ENCODE results near the gene ALOX12B. TPM values are rescaled to one million over a fixed set of nuclear protein-coding genes. Genes with fewer than 3 reads are reported as not detected.
"Not testable (repeated sequence)": the region's sequence is repeated elsewhere in the genome, so short reads cannot be mapped to it uniquely, and the experiment has no call there.

The ALOX12B gene
- polyA plus RNA-seq, 5 donors = 0.06 TPM; not detected in 4

DNA sequence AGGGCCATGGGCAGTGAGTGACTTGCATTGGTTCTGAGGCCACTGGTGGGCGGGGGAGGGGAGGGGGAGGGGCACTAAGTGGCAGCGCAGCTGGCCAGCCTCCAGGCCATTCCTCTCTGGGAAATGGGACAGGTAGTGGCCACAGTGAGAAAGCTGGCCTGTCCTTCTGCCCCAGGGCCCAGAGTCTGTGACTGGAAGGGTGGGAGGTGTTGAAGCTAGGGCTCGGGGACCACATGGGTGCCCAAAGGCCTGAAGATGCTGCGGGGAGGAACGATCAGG, 375 bp upstream of the ALOX12B start:
- no peak for DNase-seq

DNA sequence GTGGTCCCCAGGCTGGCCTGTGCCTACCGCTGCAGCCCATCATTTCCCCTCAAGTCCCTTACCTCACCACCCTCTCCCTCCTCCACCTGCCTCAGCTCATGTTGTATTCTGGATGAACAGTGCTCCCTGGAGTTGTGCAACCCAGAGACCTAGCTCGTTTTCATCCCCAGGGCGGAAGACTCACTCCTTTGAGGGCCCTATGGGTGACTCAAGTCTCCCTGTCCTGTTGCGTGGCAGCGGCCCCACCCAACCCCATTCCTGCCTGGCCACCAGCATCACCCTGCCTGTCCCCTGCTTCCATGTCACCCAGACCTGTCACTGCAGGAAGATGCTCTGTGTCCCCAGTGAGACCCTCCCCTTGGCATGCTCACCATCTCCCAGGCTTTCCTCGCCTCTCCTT, 3.3 kb downstream of the ALOX12B start:
- no peak for DNase-seq

DNA sequence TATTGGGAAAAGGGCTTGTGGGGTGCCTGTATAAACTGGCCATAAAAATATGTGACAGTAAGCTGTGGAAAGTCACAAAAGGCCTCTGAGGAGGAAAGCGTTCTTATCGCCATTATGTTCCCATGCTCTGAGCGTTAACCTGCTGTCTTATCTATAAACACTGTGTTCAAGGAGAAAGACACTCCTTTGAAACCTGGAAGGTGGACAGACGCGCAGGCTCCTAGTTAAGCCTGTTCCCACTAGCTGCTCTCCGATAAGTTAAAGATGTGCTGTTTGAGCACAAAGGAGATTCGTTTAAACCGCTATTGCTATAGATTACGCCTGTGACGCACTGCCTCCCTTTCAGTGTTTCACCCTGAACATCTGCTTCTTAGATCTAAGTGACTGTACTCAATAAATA, 5.2 kb downstream of the ALOX12B start:
- DNase-seq = no peak

DNA sequence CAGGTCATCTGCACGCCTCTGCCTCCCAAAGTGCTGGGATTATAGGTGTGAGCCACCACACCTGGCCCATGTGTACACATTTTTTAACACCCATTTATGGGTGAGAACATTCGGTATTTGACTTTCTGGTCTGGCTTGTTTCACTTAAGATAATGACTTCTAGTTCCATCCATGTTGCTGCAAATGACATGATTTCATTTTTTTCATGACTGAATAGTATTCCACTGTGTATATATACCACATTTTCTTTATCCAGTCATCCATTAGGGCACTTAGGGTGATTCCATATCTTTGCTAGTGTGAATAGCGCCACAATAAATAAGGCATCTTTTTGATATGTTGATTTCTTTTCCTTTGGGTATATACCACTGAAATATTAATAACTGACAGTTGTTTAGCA, 5.6 kb downstream of the ALOX12B start:
- DNase-seq = no peak

DNA sequence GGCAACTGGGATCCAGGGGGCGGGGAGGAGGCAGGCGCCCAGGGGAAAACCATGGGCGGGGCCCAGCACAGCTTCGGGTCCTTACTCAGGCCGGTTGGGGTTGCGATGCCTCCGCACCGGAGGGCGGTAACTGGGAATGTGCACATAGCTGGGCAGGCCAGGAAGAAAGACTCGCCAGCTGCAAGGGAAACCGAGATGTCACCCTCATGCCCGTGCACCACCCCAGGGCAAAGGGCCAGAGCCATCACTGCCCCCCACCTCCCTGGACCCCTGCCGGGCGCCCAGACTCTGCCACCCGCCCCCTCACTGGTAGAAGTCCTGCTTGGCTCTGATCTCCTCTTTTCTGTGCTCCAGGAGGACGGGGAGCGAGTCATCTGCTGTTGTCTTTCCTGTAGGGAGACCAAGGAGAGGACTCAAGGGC, 6.7 kb downstream of the ALOX12B start:
- no peak for DNase-seq

DNA sequence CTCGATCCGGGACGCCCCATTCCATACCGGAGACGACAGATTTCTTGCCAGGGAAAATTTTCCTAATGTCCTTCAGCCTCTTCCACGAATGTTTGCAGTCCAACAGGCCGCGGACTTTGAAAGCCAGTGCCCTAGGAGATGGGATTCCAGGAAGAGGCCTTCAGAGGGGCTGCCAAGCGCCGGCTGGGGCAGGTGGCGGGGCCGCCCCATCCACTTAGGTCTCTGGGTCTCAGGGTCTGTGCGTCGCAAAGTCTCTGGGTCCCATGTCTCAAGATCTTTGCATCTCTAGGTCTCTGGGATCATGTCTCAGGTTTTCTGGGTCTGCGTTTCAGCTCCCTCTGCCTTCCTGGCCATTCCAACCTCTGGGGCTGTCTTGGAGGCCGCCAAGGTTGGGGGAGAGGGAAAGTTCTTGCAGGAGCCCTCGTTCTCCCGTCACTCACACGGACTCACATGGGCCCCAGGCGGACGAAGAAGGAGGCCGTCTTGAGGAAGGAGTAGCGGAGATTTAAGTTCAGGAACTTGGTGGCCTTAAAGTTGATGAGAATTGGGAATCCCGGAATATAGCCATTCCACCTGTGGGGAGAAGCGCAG, 7.2 kb downstream of the ALOX12B start:
- DNase-seq = no peak

DNA sequence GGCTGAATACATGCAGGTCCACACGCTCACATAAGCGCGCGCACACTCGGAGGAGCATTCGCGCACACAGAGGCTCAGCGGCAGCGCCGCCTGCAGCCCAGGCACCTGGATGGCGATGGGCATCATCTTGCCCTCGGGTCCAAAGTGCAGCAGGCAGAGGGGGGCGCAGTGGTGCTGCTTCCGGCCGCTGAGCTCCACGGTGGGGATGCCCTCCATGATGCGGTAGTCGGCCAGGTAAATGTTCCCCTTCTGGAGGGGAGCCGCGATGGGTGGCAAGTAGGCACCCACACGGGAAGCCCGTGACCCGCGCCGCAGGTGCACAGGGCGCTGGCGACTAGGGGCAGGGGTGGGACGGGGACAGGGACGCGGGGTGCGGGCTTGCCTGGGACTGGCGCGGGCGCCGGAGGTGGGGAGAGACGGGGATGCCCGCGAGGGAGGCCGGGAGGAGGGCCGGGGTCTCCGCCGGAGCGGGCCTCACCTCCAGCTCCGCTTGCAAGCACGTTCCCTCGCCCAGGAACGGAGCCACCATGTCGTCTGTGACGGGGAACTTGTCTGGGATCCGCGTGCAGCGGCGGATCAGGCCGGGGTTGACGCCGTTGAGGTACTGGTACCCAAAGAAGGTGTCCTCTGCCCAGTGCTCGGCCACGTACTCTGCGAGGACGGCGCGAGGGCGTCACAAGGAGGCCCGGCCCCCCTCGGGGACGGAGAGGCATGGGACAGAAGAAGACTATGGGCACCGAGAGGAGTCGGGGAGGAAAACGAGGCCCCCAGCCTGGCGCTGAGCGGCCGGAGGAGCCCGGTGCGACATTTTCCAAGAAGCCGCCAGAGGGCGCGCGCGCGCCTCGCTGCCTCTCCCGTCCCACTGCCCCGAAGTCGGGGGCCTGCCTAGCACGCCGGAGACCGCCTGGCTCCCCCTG, 8.0 kb downstream of the ALOX12B start:
- peak; percentile 57 to 61 for DNase-seq

DNA sequence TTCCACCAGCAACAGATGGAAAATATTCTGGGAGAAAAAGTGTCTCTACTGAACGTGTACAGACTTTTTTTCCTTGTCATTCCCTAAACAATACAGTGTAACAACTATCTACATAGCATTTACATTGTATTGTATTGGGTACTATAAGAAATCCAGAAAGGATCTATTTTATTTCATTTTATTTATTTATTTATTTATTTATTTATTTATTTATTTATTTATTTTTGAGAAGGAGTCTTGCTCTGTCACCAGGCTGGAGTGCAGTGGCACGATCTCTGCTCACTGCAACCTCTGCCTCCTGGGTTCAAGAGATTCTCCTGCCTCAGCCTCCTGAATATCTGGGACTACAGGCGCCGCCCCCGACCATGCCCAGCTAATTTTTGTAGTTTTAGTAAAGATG, 9.6 kb downstream of the ALOX12B start:
- DNase-seq = not testable (repeated sequence)

DNA sequence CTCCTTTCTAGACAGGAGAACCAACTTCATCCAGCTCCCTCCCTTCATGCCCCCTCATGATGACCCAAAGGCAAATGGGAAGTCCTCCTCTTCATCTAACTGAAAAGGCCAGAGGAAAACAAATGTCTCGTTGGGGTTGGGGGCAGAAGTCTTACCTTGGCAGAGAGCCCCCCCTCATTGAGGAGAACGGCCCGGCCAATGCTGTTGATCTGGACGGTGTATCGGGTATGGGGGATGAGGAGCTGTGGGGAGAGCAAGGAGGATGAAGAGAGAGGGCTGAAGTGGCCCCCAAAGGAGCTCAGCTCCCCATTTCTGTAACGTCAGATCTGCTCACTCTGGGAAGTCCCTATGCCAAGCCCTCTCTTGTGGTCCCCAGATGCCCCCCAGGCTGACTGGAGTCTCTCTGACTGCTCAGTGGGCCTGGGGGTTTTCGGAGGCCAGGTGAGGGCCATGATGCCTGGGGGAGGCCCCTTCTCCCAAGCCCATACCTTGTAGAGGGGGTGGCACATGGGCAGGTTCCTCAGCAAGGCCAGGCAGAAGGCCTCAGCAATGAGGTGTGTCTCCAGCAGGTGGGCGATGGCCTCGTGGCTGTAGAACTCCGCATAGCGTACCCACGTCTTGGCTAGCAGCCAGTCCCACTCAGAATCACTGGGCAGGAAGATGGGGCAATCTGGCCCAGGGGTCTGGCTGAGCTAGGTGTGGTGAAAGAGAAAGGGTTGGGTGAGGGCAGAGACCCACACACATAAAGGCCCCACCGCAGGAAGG, 10.8 kb downstream of the ALOX12B start:
- no peak for DNase-seq

DNA sequence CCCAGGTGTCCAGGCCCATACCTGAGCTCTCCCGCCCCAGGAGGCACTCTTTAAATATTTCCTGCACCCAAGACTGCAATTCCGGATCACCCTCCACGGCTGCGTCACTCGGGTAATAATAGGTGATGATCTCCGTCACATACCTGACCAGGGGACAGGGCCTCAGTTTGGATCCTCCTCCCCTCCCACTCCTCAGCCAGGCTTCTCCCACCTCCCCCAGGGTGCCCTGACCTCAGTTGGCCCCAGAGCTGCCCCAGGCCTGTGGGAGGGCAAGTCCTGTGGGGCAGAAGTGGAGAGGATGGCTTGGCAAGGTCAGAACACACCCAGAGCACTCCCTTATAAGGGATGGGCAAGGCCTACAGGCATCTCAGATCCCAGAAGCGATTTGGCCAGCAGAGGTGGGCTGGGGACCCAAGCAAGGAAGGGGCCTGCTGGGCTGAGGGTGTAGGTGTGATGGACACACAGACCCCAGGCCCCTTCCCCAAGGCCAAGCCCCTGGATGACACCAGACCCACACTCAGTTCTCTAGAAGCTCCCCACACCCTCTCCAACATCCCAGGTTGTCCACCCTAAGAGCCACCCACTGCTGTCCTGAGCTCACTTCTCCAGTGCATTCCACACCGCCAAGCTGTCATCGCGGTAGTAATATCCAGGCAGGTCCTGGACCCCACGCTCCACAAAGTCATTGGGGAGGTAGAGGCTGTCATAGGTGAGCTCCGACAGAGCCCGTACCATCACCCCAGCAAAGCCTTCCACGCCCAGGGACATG, 11.8 kb downstream of the ALOX12B start:
- no peak for DNase-seq

DNA sequence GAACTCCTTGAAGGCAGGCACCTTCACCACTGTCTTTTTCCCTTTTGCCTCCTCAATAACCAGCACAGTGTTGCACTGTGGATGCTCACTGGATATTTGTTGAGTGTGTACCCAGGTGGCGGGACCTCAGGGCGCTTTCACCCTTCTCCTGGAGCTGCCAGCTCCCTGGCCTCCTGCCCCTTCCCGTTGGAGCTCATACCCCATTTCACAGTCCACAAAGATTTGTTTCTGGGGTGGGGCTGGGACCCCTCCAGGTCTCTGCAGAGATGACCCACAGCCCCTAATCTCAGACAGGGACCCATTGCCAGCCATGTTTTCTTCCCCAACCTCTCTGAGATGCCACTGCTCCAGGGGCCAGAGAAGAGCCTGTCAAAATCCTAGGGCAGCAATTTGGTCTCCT, 12.4 kb downstream of the ALOX12B start:
- DNase-seq = no peak

DNA sequence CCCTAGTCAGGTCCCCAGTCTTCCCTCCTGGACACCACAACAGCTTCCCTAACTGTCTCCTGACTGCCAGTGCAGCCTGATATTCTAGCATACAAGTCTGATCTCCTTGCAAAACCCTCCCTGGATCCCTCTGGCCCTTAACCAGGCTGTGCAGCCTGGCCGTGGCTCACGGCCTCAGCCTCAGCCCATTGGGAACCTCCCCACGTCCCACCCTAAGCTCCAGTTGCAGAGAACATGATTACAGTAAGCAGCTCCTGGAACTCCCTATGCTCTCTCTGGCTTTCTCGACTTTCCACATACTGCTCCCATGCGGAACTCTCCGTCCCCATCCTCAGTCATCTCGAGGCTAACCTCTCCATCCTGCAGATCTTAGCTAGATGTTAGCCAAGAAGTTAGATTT, 13.0 kb downstream of the ALOX12B start:
- no peak for DNase-seq

DNA sequence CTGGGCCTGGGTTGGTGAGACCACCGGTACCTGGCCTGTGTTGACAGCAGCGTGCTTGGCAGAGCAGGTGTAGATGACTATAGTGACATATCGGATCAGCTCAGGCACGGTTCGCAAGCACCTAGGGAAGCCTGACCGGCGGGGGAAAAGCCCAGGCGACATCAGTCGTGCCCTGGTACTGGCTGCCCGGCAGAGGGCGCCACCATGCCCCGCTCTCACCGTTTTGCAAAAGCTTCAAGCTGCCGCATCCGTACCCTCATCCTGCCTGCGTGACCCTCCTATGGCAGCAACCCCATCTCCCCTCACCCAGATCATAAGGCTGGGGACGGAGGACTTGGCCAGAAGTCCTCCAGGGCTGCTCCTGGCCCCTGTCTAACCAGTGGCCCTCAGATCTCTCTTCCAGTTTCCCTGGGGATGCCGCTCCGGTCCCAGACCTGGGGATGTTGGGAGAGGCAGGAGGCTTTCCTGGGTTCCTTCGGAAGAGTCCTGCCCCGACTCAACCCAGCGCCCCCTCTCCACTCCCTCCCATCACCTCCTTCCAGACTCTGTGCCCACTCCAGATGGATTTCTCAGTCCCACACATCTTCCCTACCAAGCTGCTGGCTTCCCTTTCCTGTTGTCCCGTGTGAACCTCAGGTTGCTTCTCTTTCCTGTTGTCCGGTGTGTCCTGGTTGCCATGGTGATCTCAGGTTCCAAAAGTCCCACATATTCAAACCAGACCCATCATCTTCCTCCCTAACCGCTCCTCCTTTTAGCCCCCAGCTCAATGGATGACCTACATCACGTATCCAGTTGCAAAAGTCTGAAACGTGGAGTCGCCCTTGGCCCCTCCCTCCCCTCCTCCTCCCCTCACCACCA, 13.7 kb downstream of the ALOX12B start:
- peak in 1 of 2 donors; percentile 50 for DNase-seq

DNA sequence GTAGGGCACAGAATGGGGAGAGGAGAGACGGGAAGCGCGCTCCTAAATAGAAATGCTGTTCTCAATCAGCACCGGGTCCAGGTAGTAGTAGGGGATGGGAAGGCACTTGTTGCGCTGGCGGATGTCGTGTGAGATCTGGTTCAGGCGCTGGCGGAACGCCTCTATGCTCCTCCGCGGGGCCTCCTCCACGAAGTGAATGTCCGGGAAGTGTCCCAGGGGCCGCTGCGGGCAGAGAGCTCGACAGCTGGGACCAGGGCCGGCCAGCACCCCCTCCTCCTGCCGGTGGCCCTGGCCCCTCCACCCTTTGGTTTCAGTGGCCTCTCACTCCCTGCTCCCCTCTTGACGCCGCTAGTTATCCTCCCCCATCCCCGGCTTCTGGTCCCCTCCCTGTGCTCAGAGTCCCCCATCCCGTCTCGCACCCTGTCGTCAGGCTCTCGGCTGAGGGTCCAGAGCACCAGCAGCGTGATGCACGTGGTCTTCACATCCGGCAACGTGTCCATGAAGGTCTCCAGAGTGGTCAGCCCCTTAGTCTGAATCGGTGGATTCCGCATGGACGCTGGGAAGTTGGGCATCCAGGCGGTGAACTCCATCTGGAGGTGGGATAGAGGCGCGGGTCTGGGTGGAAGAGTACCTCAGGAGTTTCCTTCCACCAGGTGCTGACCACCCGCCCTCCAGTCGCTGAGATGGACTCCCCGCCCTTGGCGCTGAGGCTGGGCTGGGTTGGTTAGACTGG, 14.6 kb downstream of the ALOX12B start:
- no peak for DNase-seq

DNA sequence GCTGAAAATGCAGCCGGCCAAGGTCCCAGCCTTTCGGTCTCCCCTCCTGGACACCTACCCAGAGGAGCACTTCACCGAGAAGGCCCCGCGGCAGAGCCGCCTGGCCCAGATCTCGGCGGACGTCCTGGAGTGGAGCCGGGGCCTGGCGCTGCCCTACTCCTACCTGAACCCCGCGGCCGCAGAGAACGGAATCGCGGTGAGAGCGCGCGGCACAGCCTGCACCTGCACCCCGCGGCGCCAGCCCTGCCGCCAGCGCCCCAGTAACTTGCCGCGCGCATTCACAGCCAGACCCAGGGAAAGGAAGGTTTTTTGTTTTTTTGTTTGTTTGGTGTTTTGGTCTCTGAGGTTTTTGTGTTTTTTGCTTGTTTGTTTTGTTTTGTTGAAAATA, 15.2 kb downstream of the ALOX12B start:
- DNase-seq = no peak

DNA sequence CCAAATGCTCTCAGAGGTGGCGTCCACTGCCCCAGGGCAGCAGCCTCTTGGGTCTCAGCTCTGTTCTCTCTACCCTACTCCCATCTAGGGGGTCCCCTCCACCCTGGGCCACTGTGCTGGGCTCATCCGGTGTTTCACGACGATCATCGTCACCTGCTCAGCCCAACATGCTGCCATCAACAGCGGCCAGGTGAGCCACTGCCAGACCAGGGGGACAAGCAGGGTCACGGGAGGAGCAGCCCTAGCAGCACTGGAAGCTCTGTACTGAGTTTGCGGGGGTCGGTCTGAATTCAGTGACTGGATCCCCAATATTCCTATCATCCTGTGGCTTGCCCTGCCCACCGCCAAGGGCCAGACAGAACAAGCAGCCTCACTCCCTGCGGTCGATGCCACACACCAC, 16.0 kb downstream of the ALOX12B start:
- no peak for DNase-seq

DNA sequence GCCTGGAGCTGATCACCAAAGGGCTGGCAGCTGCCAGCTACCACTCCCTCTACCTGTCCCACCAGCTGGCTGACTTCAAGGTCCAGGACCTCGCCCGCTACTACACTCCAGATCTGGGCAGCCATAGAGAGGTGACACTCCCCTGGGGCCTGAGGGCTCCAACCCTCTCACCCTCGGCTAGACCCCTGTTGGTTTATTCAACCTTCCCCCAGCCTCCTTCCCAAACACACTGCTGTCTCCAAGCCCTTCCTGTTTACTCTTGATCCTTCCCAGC, 18.0 kb downstream of the ALOX12B start:
- no peak for DNase-seq

DNA sequence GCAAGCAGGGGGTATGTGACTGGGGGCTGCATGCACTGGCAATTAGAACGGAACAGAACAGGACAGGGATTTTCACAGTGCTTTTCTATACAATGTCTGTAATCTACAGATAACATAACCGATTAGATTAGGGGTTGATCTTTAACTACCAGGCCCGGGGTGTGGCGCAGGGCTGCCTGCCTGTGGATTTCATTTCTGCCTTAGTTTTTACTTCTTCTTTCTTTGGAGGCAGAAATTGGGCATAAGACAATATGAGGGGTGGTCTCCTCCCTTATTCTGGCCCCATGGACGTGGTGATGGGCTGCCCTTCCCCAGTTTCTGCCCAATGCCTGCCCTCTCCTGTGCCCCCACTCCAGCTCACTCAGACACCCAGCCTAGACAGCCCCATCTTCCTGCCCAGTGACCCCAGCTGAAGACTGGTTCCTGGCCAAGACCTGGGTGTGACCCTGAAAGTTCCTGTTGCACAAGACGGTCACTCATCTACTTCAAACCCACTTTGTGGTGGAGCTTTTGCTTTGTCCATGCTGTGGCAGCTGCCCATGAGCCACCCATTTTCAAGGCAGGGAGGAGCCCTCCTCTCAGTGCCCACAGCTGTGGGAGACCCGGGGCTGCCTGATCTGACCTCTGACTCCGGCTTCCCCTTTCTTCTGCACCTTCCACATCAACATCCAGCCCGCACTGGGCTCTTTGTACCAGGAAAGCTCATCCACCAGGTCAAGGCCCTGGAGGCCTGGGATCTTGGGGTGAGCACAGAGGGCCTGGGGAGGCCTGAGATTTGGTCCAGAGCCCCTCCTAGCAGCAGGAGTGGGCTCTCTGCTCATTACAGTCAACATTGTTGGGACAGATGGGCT, 18.6 kb downstream of the ALOX12B start:
- DNase-seq = no peak

DNA sequence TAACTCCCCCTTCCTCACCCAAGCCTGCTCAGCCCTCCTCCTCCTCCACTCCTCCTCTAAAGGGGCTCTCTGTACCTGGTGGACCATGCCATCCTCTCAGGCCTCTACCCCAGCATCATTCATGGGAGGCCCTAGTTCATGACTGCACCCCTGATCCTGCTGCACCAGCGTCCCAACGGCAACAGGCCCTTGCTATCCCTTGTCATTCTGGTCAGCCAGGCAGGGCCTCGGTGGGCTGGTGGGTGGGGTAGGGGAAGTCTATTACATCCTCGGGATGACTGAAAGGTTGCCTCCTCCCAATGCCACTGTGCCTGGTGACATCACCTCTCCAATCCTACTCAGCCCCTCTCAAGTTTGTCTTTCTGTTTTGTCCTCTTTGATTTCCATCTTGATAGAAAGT, 19.7 kb downstream of the ALOX12B start:
- DNase-seq = no peak
